CD4-positive, alpha-beta T cell treated with Interleukin-6 for 4 hours (primary cell): ENCODE results near the gene KREMEN2.
A peak's percentile ranks its signal among the peaks of the same experiment; 100 is the strongest.

Experiments
- DNase-seq: peaks from one replicate; pipeline ENCODE4 v3.0.0-alpha.2; 2020; ENCODE audit warnings: mixed read lengths

KREMEN2 gene

DNA sequence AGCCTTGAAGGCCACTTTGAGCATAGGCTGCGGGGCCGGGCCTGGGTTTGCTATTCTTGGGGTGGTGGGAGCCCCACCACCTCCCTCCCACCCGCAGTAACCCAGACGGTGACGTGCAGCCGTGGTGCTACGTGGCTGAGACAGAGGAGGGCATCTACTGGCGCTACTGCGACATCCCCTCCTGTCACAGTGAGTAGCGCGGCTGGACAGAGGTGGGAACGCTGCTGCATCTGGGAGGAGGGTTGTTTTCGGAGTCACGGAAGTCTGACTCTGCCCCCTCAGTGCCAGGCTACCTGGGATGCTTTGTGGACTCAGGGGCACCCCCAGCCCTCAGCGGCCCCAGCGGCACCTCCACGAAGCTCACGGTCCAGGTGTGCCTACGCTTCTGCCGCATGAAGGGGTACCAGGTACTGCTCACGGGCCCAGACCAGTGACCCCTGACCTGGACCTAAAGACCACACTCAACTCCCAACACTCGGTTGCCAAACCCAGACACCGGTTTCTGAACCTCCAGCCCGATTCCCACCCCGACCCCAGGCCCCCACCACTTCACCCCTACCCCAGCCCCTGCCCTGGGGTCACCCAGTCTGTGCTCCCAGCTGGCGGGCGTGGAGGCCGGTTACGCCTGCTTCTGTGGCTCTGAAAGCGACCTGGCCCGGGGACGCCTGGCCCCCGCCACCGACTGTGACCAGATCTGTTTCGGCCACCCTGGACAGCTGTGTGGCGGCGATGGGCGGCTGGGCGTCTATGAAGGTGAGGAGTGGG lies 2.1 kb downstream of the KREMEN2 start:
- DNase-seq: no peak

DNA sequence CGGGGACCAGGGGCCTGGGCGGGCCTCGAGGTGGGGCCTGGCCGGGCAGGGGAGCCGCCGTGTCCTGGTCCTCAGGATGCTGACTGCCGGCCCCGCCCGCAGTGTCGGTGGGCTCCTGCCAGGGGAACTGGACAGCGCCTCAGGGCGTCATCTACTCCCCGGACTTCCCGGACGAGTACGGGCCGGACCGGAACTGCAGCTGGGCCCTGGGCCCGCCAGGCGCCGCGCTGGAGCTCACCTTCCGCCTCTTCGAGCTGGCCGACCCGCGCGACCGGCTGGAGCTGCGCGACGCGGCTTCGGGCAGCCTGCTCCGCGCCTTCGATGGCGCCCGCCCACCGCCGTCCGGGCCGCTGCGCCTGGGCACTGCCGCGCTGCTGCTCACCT lies 2.7 kb downstream of the KREMEN2 start:
- DNase-seq: peak; percentile 22

DNA sequence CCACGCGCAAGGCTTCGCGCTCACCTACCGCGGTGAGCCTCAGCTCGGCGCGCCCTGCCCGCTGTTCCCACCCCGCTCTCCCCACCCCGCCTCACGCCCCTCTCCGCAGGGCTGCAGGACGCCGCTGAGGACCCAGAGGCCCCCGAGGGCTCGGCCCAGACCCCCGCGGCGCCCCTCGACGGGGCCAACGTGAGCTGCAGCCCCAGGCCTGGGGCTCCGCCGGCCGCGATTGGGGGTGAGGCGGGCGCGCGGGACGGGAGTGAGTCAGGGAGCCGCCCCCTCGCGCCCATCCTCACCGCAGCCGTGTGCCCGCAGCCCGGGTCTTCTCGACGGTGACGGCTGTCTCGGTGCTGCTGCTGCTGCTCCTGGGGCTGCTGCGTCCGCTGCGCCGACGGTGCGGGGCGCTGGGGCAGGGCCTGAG lies 3.1 kb downstream of the KREMEN2 start:
- no peak for DNase-seq

DNA sequence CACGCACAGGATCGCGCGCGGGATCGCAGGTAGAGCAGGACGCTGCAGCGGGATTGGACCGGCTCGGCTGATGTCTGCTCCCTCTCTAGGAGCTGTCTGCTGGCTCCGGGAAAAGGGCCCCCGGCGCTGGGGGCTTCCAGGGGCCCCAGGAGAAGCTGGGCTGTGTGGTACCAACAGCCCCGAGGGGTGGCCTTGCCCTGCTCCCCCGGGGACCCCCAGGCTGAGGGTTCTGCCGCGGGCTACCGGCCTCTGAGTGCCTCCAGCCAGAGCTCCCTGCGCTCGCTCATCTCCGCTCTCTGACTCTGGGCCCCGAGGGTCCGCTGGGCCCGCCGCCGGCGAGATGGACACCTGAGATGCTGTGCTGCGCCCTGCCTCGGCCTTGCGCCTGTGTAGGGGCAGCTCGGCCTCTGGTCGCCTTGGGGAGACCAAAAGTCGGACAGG lies 3.7 kb downstream of the KREMEN2 start:
- no peak for DNase-seq

DNA sequence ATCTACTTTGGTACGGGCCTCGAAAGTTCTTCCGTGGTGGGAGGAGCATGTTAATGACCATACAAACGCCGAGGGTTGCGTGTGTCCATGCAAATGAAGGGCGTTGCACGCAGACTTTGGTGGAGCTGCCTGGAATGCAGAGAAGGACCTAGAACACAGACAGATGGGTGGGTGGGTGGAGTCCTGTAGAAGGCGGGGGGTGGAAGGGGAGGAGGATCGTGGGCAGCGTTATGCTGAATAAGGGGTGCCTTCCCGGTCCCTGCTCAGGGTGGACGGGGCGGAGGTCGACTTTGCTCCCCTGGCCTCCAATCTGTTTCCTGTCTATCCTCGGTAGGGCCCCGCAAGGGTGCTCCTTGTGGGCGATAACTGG lies 4.3 kb downstream of the KREMEN2 start:
- DNase-seq: no peak

DNA sequence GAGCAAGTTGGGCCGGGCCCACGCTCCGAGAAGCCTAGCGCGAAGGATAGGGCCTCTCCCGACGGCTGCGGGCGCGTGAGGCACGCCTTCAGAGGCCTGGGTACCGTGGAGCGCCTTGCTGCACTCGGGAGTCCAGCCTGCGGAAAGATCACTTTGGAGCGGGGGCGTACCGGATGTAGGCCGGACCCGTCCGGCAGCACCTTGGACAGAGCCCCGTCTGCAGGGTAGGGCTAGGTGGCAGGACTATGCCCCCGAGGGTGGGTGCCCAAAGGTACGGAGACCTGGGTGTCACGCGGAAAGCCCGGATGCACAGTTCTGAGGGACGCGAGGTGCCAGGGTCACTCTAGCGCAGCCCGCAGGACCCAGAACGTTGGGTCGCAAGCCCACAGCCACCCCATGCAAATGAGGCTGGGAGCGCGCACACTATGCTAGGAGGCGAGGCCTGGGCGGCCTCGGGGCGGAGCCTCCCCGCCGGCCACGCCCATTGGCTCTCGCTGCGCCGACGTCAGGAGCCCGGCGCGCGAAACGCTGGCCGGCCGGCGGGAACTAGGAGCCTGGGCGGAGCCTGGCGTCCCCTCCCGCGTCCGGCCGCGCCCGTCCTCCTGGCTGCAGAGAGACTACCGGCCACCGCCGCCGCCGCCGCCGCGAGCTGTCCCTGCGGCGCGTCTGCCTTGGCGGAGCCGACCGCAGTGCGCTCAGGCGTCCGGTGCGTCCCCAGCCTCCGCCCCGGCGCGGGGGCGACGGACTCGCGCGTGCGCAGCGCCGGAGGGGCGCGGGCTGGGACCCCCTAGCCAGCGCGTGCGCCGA lies 4.9 kb downstream of the KREMEN2 start, which contains the start of gene PAQR4:
Gene PAQR4, plus strand, starts transcription at position 611 of the 807 bp plus-strand sequence. CDS start 327 bp downstream, outside the sequence.
- DNase-seq: peak; percentile 81

DNA sequence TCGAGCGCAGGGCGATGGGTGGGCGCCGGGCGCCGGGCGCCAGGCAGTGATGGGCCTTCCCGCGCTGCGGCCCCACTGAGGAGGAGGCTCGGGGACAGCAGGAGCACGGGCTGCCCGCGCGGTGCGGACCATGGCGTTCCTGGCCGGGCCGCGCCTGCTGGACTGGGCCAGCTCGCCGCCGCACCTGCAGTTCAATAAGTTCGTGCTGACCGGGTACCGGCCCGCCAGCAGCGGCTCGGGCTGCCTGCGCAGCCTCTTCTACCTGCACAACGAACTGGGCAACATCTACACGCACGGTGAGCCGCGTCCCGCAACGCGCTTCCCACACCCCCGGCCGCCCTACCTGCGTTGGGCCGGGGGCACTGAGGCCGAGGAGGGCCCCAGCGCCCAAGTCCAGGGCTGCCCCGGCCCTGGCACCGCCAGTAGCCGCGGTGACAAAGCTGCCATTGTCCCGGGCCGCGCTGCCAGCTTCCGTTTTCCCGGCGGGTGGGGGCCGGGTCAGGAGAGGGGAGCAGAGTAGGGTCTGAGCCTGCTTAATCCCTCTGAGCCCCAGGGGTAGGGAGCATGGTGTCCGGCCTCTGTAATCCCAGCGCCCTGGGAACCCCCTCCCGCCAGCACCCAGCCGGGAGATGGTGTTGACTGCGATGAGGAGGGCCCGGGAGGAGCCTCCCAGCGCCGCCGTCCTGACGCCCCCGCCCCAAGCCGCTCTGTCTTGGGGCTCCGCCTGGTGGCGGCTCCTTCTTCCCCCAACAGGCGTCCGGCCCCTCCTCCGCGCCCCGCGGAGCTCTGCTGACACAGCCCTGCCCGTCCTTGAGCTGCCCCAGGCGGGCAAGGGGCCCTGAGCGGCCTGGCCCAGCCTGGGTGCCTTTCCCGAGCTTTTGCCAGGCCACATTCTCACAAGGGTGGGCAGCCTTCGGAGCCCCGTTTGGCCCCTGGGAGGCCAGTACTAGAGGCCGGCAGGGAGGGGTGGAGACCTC lies 5.8 kb downstream of the KREMEN2 start:
- DNase-seq: peak; percentile 69

DNA sequence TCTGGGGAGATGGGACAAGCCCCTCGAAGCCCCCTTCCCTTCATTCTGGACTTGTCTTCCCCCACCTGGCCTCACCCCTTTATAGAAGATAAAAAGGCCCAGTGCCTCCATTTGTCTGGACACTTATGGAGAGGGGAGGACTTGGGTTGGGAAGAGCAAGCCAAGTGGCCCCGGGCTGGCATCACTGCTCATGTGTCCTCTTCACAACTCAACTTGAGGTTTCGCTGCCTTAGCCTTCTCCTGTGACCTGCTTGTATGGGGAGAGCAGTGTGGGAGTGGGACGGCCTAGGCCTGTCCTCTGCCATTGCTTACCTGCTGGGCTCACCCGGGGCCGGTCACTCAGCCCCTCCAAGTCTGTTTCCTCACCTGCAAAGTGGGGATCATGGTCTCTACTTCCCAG lies 6.5 kb downstream of the KREMEN2 start:
- no peak for DNase-seq

DNA sequence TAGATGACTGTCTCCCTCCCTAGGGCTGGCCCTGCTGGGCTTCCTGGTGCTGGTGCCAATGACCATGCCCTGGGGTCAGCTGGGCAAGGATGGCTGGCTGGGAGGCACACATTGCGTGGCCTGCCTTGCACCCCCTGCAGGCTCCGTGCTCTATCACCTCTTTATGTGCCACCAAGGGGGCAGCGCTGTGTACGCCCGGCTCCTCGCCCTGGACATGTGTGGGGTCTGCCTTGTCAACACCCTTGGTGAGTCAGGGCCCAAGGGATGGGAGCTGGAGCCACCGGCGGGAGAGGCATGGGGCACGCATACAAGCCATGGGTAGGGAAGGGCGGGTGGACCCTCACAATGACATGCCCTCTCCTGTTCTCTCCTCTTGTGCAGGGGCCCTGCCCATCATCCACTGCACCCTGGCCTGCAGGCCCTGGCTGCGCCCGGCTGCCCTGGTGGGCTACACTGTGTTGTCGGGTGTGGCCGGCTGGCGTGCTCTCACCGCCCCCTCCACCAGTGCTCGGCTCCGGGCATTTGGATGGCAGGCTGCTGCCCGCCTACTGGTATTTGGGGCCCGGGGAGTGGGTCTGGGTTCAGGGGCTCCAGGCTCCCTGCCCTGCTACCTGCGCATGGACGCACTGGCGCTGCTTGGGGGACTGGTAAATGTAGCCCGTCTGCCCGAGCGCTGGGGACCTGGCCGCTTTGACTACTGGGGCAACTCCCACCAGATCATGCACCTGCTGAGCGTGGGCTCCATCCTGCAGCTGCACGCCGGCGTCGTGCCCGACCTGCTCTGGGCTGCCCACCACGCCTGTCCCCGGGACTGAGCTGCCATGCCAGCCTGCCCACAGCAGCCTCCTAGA lies 7.3 kb downstream of the KREMEN2 start:
- no peak for DNase-seq

DNA sequence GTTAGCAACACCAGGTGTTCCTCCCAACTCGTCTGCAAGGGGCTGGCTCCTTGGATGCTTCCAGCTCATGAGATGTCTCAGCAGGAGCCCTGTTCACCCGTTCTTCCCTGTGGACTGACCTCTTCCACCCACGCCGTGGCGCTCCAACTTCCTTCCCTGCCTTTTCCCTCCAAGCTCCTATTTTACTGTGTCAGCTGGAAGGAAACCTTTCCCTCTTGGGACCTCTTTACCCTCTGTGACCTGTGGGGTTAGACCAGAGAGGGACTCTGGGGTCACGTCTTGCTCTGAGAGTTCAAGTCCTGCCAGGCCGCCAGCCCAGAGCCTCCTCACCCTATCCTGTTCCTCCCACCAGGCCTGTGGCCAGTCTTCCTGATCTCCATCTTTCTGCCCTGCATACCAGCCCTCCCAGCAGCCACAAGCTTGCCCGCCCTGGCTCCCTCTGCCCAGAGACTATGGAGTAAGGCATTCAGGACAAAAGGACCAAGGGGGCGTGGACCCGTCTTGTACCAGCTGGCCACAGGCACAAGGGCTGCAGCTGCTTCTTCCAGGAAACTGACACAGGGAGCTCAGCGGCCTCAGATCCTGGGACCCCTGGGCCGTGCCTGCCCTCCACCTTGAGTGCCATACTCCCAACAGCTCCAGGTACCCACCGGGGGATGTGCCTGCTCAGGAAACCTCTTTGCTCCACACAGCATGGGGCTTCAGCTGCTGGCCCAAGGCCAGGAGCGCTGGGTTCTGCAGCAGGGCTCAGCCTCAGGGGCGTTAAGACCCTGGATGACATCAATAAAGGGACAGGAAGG lies 8.1 kb downstream of the KREMEN2 start:
- no peak for DNase-seq

DNA sequence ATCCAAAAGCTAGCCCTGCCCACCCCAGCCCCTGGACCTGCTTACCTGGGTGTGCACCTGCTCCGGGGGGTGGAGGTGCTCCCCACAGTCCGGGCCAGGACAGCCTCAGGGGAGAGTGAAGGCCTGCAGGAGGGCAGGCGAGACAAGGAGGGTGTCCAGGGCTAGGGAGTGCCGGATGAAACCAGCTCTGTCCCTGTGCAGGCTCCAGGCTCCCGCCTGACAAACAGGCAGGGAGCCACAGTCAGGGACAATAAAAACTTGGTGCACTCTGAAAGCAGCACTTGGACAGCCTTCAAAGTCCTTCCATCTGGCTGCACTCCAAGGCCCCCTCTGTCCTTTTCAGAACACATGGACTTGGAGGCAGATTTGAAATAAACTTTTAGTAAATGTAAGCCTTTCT lies 9.0 kb downstream of the KREMEN2 start:
- no peak for DNase-seq

DNA sequence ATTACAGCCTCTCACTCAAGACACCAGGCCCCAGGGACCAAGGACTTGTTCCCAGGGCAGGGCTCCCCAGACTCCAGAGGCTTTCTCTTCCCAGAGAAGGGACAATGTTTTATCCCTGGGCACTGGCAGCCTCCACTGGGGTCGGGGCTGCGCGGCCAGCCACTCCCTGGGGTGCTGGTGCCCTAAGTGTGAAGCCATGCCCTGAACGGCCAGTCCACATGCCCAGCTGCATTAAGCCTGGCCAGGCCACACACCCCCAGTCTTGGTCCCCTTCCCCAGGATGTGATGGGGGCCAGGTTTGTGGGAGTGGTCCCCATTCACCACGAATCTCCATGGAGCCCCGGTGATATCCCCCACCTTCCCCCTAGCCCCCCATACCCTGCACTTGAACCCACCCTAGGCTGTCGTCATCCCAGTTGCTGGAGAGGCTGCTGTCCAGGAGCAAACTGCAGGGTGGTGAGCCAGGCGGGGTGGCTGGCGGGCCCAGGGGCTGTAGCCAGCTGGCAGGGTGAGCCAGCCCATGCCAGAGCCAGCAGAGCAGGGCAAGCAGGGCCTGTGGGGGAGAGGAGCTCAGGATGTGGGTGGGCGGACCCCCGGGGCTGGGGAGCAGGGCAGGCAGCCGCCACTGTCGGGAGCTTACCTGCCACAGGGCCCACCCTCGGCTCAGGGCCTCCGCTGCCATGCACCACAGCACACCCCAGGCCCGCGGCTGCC lies 9.7 kb downstream of the KREMEN2 start:
- no peak for DNase-seq

DNA sequence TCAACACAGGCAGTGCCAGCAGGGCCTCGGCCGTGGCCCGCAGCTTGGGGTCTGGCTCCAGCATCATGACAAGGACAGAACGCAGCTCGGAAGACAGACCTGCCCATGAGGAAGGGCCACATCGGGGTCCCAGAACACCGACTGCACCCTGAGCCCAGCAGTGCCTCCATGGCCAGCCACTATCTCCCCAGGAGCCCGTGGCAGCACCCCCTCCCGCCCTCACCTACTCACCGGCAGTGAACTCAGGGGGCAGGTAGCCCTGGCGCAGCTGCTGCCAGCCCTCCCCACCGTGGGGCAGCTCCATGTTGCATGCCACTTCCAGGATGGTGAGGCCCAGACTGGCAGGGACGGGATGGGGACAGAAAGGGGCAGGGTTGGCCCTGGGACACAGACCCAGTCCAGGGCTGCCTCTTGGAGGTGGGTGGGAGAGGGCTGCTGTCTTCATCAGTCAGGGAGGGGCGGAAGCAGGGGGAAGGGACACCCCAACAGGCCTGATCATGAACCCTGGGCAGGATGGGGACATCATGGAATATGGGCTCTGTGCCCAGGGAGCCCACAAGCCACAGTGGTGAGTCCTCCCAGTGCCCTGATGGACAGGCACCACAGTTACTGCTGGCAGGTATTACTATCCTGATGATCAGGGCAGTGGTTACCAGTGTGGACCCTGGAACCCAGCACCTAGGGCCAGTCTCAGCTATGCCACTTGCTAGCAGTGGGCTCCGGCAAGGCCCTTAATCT lies 10.4 kb downstream of the KREMEN2 start:
- no peak for DNase-seq

DNA sequence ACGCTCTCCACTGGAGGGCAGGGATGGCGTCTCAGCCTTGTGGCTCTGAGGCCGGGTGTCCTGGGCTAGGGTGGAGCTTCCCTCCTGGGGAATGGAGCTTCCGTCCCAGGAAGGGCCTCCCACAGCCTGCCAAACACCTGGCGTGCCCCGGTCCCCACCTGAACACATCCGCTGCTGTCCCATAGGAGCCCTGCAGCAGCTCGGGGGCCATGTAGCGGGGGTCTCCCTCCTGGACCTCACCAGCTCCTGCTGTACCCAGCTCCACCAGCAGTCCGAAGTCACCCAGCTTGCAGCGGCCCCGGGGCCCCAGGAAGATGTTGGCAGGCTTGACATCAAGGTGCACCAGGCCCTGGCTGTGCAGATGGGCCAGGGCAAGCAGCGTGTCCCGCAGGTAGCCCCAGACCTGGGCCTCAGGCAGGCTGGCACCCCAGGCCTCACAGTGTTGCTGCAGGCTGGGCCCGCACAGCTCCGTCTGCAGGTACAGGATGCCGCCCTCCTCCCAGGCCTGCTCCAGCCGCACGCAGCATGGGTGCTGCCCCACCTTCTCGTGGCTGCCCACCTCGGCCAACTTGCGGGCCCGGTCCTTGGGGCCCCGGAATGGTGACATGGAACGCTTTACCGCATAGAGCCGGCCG lies 11.2 kb downstream of the KREMEN2 start:
- DNase-seq: no peak

DNA sequence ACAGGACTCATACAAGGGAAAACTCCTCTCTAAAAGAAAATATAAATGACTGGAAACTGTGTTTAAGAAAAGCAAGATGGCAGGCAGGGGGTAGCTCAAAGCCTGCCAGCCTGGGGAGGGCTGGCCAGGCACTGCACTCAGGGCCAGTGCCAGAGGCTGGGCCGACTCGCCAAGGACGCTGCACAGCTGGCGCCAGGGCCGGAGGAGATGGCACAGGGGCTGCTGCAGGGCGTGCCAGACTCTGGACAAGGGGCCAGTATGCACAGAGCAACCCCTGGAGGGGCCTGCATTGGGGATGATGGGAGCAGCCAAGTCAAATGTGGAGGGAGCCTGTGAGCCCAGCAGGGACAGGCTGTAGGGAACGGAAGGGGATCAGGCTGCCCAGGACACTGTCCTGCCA lies 12.1 kb downstream of the KREMEN2 start:
- no peak for DNase-seq

DNA sequence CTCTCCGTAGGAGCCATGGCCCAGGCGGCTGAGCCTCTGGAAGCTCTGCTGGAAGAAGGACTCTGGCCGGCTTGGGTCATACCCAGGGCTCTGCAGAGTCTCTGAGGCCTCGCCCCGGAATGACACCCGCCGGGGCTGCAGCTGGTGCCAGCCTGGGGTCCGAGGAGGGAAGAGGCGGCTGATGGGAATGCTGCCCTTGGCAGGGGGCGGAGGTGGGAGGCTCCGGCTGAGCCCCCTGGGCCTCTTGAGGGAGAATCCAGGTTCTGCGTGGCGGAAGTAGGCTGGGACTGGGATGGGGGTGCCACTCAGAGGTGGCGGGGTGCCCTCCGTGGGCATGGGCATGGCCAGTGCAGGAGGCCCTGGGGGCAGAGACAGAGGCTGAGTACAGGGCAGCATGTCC lies 12.6 kb downstream of the KREMEN2 start:
- no peak for DNase-seq

DNA sequence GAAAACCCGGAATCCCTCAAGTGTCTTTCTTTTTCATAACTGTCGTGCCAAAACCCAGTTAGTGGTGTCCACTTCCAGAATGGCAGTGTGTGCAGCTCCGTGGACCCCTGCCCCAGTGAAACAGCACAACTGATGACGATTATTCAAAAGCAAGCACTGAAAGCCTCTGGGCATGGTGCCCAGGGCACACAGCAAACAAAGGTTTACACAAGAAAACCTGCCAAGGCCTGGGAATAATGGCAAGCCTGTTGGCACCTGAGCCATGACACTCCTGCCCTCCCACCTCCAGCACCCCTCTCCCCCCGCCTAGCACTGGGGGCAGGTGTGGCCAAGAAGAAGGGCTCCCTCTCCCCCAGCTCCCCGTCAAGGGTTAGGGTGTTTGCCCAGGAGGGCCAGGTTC lies 13.4 kb downstream of the KREMEN2 start:
- DNase-seq: no peak

DNA sequence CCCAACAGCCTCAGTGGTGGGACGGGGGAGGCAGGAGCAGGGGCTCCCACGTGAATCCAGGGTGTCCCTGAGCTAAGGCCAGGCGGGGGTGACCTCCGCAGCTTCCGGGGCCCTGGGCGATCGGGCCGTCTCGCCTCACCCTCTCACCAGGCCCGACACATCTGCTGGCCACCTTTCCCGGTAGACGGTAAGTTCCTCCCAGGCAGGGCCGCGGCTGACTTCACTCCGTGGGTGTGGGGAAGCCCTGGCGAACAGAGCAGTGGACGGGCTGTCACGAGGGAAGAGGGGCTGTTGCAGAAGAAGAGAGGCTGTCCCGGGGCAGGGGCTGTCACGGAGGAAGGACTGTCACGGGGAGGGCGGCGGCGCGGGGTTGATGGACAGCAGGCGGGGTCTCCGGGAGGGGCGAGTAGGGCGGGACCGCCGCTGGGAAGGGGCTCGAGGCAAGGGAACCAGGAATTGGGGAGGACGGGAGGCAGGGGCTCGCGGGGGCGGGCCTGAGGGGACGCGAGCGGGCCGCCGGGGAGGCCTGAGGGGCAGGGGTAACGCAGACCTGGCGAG lies 15.7 kb downstream of the KREMEN2 start:
- DNase-seq: no peak
